ENCODE measurements around the gene IHH. TPM values are rescaled to one million over a fixed set of nuclear protein-coding genes. Genes with fewer than 3 reads are reported as not detected.

Gene IHH
- total and polyA plus RNA-seq, 9 of the 15 experiments (the other 6 are each of a cell fraction or from before 2014, with no cell fraction given), result 0.07 TPM; not detected in 8

DNA sequence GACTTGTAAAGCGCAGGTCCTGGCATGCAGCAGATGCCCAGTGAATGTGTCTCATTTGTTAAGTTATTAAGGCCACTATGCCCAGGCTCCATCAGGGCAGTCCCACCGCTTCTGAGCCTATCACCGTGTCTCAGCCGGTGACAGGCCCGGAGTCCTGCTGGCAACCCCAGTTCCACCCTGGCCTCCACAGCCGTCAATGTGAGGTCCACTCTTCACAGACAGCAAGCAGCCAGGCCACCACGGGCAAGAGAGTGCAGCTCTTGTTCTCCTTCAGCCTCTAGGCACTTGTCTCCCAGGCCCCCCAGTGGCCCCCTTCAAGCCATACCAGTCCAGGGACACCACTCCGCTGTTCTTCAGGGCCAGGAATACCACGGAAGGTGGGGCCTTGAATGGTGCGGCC, 42.0 kb downstream of the IHH start:
- TF ChIP-seq POLR2AphosphoS5 (IDR thresholded peaks at IDR 0.05; ENCODE audit: control insufficient read depth, insufficient read depth, low read depth, low read length), result no peak
- TF ChIP-seq FIP1L1 (IDR thresholded peaks at IDR 0.05; ENCODE audit: low read depth, low read length, poor library complexity, severe bottlenecking), result no peak
- TF ChIP-seq, protein P1, sequence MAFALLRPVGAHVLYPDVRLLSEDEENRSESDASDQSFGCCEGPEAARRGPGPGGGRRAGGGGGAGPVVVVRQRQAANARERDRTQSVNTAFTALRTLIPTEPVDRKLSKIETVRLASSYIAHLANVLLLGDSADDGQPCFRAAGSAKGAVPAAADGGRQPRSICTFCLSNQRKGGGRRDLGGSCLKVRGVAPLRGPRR (CRISPR knock-in tag; IDR thresholded peaks at IDR 0.05), result no peak
- no peak for TF ChIP-seq ZKSCAN3 (CRISPR knock-in tag; IDR thresholded peaks at IDR 0.05)
- TF ChIP-seq MED1 (CRISPR knock-in tag; IDR thresholded peaks at IDR 0.05; ENCODE audit: borderline replicate concordance), result no peak
- no peak for TF ChIP-seq ELF4 (CRISPR knock-in tag; IDR thresholded peaks at IDR 0.05)
- TF ChIP-seq TOE1 (IDR thresholded peaks at IDR 0.05; ENCODE audit: borderline replicate concordance), result no peak
- no peak for TF ChIP-seq TOE1 (CRISPR knock-in tag; IDR thresholded peaks at IDR 0.05; ENCODE audit: borderline replicate concordance, low read depth)
- TF ChIP-seq ZNF551 (CRISPR knock-in tag; IDR thresholded peaks at IDR 0.05), result no peak
- TF ChIP-seq EZH2 (IDR thresholded peaks at IDR 0.05; ENCODE audit: borderline replicate concordance, low read depth, low read length), result no peak
- TF ChIP-seq DMBX1 (CRISPR knock-in tag; IDR thresholded peaks at IDR 0.05; ENCODE audit: borderline replicate concordance), result no peak
- TF ChIP-seq NFYB (IDR thresholded peaks at IDR 0.05; ENCODE audit: extremely low read depth, insufficient read length), result no peak
- no peak for TF ChIP-seq ZNF124 (CRISPR knock-in tag; IDR thresholded peaks at IDR 0.05)
- no peak for TF ChIP-seq ZFPM2 (CRISPR knock-in tag; IDR thresholded peaks at IDR 0.05)
- no peak for TF ChIP-seq NELFE (IDR thresholded peaks at IDR 0.05; ENCODE audit: insufficient read depth, insufficient read length)
- no peaks in the 10 kb centered on the region for H3K79me2 ChIP-seq (ENCODE audit: control insufficient read depth, insufficient read depth, low read length)
- H3K27me3 ChIP-seq (ENCODE audit: control insufficient read depth in 2 of 2, insufficient read depth in 2 of 2, low read length in 2 of 2), result peaks cover 0 to 71% of the 10 kb centered on the region in 2 experiments; a peak in 4 of 5 replicates
- H3K9me1 ChIP-seq (ENCODE audit: control insufficient read depth, insufficient read depth, low read length), result peaks cover 2% of the 10 kb centered on the region
- DNase-seq (ENCODE audit: extremely low read depth in 1 of 4, low spot score in 3 of 4) (no peak), ATAC-seq (no peak), FAIRE-seq (no peak)
- intact Hi-C loops (cut with micrococcal nuclease), result no loop called here
- in situ Hi-C loops (cut with MboI), result no loop called here
- no peak overlapping the region for H3K4me2 ChIP-seq (ENCODE audit: insufficient read depth, low read length)
- no peak overlapping the region for H3K9ac ChIP-seq (ENCODE audit: insufficient read depth in 1 of 2, low read depth in 2 of 2, low read length in 2 of 2)
- no TSS peak for BruUV-seq (replicated peaks)
- 7% methylated on average over 6 of the region's 10 CpGs for WGBS (ENCODE audit: insufficient coverage, low coverage, missing lambda C conversion rate)
- peaks cover 4% of the 10 kb centered on the region; the same call in 1 of the 2 replicates for H4K20me1 ChIP-seq (replicated peaks; ENCODE audit: control insufficient read depth, insufficient read depth, low read length)
- no peak overlapping the region for H2AFZ ChIP-seq (ENCODE audit: low read depth, low read length)
- no peaks in the 10 kb centered on the region for H3K36me3 ChIP-seq (ENCODE audit: control insufficient read depth, insufficient read depth, low read length)
- CTCF ChIA-PET (ENCODE audit: low intra/inter-chr PET ratio), result no interaction called here
- H3K4me3 ChIP-seq, result no peak overlapping the region
- POLR2A ChIA-PET, result interaction anchor here (1.5 kb wide), 1 partner anchor 23 kb away, joined by 4 read pairs; no protein-coding TSS in a partner anchor
- no peaks in the 10 kb centered on the region; a peak in 1 of 5 replicates for H3K4me1 ChIP-seq (replicated peaks in 1 of 2; ENCODE audit: control insufficient read depth in 2 of 2, insufficient read depth in 2 of 2, low read length in 2 of 2)
- no peaks in the 10 kb centered on the region for H3K9me3 ChIP-seq (replicated peaks; ENCODE audit: control insufficient read depth, insufficient read depth, low read depth, low read length)
- H3K27ac ChIP-seq (ENCODE audit: extremely low read depth, low read depth, low read length), result no peak overlapping the region
